ENCODE measurements around the gene TSC22D3.

The TSC22D3 gene

DNA sequence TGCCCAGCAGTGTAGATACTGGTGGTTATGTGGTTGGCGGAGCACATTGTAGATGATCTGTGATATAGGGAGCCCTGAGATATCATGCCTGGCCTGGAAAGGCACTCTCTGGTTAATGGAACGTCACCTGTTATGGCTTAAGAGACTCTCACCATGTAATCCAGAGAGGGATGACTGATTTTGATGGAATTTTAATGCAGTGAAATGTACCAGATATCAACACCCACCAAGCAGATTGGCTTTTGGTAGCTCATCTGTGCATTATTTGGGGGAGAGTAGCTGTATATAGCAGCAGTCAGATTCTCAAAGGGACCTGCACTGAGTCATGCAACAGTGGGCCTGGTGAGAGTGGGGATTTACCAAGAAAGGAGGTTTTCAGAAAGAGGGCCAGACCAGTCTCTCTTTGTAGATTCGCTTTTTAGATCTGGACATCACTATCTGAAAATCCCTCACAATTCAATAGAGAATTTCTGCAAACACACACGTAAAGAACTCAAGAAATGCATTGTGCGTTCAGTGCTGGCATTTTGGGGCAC lies 17.3 kb downstream of the TSC22D3 start:
- no peak for DNase-seq

DNA sequence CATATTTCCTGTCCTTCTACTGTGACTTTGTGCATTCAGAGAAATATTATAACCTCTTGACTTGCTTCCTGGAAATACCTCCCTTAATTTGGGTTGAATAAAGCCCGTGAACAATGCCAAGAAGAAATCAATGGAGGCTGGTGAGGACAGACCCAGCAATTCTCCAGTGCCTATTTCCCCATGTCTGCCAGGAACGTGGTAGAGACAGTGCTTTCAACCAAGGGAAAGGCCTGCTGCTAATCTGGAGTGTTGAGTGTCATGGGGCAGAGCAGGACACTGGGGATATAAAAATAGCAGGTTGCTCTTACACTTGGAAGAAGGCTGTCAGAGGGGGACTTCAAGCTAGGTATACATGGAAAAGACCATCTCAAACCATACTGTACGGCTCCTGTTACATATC lies 19.9 kb downstream of the TSC22D3 start:
- DNase-seq, result no peak

DNA sequence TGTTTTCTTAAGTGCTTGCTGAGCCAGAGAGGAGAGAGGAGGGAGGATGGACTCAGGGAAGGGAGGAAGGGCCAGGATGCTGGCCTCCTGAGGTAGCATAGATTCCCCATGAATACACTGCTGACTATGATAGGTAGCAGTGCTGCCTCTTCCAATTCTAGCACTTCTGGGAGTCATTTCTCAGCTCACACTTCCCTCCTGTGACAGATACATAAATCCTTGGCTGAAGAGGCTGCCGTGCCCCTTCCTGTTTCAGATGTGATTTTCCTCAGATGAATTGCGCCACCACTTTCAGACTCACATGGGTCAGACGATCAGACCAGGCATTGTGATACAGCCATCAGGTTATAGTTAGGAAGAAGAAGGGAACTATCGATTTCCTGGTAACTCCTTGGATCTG lies 22.4 kb downstream of the TSC22D3 start:
- no peak for DNase-seq

DNA sequence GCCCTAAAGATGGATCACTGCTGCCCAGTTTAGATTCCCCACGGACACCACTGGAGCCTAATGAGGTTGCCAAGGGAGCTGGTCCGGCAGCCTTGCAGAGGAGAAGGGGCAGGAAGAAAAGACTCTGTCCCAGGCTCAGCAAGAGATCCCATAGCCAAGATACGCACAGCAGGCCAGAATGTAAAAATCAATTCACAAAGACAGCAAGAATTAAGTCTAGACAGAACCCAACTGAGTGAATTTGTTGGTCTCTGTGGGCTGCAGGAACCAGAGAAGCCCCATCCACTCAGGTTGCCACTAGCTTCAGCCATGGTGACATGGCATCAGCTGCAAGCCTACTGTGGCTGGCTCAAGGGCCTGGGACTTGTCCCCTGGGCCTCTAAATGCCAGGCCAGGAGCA lies 22.9 kb downstream of the TSC22D3 start:
- DNase-seq, result no peak

DNA sequence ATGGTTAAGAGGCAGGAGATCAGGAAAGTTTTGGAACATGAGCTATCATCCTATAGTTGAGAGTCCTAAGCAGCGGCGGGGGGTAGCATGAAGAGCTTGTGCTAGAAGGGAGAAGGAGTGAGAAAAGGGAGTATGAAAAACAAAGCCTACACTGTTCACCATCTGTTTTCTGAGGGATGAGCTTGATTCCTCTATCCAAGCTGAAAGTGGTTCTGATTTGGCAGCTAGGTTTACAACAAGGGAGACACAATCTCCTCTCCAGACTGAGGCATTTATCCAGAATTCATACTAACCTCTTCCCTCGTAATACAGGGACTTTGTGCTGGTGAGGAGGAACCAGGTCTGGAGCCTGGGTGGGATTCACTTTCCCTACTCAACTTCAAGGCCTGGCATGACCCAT lies 23.5 kb downstream of the TSC22D3 start:
- DNase-seq, result no peak

DNA sequence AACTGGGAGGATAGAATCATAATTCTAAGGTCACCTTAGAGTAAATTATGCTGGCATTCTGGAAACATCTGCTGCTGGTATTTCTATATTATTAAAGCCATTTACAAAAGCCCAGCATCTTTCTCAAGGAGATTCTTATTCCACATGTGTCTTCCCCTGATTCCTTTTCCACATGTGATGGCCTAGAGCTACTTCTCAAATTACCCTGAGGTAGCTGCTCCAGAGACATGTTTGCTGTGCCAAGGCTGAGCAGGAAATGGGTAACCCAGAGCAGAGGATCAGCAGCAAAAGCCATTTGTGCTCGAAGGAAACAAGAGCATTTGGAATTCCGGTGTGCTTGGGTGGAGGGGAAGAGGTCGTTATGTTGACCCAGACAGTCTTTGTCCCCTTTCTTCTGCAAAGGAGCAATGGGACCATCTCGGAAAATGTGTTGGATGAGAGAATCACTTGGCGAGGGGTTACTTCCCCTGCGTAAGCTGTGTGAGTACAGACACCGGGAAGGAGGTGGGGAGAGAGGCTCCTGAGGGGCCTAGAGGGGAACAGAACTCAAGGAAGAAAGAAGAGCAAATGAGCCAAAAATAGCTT lies 24.6 kb downstream of the TSC22D3 start:
- DNase-seq, result no peak

DNA sequence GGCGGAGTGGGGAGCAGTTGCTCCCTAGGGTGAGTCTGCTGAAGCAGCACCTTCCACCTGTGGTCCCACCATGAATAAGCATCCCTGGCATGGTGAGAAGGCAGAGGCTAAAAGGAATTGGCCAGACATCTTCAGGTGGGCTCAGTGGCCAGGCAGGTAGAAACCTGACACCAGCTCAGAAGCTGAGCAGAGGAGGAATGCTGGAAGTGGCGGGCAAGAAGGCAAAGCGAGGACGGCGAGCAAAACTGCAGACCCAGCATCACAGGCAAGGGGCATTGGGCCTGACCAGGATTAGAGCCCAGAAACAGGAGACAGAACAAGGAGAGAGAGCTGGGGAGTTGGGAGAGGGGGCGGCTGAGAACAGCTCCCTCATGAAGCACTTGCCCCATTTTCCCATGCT lies 25.3 kb downstream of the TSC22D3 start:
- no peak for DNase-seq

DNA sequence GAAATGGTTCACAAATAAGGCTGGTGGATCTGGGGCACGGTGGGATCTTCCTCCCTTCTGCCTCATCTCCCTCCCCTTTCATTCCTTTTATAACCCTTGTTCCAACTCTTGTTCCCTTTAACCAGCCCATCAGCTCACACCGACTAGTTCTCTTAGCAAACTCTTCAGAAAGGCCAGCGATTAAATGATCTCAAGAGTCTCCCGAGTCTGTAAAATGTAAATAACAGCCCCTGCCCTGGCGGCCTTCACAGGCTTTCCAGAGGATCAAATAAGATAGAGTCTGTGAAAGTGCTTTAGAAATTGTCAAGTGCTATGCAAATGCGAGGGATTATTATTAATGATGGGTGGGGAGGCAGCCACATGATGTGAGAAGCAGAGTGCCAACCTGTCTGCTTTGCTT lies 27.1 kb downstream of the TSC22D3 start:
- no peak for DNase-seq

DNA sequence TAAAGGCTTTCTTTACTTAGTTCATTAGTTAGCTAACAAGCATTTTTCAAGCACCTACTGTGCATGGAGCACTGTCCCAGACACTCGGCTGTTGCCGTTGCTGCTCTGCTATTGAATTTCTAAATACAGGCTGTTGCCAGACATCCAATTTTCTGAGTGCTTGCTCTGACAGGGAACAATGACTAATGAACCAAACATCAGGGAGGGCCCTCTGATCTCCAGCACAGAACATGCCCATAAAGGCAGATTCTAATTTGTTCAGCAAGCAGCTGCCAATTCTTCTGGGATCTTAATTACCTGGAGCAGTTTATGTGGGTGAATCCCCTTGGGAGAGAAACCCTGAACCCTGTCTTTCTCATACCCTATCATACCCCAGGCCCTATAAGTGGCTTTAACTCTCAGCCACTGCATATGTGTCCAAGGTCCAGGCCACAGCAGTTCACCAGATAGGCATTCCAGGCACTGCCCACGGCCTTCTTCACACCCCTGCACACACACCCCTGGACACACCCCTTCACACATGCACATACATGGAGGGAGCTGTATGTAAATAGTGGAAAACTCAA lies 27.9 kb downstream of the TSC22D3 start:
- DNase-seq, result peak; percentile 65

DNA sequence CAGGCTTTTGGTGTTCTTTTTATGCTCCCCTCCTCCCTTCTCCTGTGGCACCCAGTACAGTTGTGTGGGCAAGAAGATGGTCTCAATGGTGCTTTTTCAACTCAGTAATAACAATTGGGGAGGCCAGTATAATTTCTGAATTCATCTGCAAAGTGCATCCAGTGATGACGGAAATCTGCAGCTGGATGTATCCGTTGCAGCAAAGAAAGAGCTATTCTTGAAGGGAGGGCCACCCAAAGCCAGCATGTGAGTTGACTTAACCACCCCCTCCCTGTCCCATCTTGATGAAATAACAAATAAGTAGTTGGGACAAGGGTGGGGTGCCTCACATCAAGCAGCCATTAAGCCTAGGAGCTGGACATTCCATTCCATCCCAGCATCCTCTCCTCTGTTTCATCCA lies 30.7 kb downstream of the TSC22D3 start:
- DNase-seq, result no peak

DNA sequence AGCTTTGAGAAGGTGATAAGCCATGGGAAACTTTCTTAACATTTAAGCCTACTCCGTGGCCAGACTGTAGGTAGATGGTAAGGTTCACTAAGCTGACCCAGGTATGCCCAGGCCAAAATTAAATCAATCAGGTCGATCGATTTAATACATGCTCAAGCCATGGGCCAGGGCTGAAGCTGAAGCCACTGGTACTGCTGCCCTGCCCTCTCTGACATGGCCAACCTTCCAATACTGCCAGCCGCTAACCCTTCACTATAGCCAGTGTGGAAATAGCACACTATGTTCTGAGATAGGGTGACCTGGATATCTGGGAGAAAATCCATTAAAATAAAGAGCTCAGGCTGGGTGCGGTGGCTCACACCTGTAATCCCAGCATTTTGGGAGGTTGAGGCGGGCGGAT lies 31.6 kb downstream of the TSC22D3 start:
- DNase-seq, result no peak

DNA sequence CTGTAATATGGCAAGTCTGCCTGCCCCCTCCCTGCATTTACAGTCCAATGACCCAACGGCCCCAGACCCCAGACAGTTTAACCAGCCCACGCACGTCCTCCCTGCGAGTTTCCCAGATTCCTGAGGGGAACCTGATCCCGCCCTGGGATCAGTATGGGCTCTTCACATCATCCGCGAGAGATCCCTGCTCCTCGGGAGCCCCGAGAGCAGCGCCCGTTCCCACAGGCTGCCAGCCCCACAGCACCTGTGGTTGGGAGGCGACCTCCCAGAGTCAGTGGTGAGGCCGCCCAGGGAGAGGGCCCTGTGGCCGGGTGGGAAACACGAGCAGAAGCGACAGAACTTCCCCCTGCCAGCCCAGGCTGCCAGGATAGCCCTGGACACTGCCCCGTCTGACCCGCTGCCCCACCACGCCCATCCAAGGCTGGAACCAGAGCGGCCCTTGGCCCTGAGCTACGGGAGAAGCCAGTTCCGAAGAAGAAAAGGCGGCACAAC lies 32.8 kb downstream of the TSC22D3 start:
- DNase-seq, result no peak

DNA sequence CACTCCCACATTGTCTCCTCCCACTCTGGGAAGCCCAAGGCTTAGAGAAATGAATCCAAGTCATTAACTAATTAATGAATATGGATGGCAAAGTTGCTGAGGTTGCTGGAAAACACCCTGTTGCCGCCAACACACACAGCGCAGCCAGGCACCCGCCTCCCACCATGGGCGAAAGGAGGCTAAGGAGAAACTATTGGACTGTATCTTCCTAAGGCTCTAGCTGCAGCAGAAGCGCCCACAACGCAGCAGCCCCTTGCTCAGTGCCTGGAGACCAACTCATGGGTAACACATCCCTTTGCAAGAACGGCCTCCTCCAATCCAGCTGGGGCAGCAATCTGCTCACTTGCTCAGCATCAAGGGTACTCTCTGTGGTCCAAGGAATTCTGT lies 34.2 kb downstream of the TSC22D3 start:
- DNase-seq, result no peak

DNA sequence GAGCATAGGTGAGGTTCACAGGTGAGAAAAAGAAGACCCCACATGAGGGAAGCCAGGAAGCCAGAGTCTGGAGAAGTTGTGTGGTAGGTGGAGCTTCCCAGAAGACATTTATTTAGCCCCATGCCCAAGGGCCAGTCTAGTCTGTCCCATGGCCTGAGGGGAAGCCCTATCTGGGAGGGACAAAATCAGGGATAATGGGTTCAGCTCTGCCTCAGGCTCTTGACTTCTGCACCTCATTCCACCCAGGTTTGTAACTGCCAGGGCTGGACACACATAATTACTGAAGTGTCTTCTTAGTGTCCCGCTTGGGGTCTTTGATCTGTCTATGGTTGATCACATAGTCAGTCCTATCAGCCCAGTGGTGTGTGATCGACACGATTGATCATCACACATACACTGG lies 36.0 kb downstream of the TSC22D3 start:
- DNase-seq, result no peak

DNA sequence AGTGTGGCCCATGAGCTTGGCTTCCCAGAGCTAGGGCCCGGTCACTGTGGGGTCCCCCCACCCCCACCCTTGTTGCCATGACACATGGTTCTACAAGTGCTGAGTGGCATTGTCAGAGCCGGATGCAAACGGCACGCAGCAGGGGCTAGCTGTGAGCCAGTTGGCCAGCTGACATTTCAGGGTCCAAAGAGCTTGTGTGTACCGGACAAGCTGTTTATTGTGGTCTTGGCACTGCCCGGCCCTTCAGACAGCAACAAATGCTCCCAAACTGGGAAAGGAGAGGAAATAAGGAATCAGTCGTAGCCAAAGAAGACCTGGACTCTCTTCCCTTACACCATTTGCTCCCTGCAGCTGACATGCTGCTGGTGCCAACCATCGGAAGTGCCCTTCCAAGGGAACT lies 36.8 kb downstream of the TSC22D3 start:
- no peak for DNase-seq

DNA sequence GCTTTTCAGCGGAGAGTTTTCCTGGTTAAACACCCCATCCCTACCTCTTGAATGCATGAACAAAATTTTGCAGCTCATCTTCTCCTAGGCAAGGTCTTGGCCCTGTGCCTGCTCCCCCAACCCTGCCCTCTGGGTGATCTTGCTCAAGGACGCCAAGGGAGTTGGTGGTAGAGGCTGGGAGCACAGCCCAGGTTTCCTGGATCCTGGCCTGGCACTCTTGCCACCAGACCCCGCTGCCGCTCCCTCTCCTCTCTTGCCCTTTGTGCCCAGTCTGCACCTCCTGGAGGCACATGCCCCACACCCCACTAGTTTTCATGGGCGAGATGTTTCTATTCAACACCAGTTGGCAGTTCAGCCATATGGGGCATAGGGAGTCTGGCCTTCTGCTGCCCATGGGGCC lies 37.3 kb downstream of the TSC22D3 start:
- DNase-seq, result no peak

DNA sequence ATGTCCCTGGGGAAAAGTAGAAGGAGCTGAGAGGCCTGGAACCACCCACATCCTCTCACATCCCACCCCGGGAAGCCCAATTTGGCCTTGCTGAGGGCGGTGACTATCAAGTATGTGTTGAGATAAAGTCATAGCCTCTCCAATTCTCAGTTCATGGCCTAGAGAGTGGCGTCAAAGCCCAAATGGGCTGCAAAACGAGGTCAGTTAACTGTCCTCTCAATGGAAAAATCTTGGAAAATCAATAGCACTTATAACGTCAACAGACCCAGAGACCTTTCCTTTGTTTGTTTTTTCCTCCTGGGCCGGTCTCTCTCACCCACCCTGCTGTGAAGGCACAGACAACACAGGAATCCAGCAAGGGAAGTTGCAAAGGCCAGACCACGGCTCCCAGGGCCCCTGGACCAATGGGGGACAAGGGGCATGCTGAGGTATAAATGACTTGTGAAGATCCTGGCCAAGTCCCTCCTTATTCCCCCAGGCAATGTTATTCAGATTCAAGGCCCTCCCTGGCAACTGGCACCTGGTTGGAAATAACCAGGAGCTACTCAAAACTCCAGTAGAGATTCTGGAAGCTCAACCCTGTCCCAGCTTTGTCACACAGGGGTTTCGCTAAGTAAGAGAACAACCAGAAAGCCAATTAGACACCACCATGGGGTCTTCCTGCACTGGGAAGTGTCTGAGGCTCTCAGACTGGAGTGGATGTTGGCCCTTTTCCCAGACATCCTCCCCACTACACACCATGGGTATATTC lies 38.6 kb downstream of the TSC22D3 start:
- no peak for DNase-seq

DNA sequence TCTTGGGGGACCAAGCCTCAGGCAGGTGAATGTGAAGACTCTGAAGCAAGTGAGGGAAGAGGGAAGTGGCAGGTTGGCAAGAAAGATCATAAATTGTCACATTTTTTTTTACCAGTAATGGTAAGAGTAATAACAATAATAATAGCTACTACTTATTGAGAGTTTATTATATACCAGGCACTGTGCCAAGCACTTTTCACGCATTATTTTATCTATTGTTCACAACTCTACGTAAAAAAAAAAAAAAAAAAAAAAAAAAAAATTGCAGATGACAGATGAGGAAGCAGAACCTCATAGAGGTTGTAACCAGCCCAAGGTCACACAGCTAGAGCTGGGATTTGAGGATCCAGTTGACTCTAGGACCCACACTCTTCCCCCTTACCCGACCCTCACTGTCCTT lies 40.9 kb downstream of the TSC22D3 start:
- DNase-seq, result no peak

DNA sequence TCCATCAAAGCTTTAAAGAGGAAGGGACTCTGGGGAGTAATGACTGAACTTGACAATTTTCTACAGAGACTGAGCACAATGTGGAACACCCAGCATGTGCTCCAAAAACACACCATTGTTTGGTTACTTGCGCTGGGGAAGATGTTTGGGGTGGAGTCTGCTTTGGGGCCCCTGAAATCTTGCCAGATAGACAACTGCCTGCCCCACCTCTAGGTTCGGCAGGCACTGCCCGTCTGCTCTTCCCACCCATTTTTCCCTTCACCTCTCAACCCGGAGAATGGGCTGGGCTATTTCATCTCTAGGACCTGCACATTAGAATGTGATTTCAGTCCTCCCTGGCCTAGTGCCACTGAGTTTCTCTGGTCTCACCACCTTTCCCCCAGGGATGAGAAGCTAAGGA lies 41.9 kb downstream of the TSC22D3 start:
- no peak for DNase-seq

DNA sequence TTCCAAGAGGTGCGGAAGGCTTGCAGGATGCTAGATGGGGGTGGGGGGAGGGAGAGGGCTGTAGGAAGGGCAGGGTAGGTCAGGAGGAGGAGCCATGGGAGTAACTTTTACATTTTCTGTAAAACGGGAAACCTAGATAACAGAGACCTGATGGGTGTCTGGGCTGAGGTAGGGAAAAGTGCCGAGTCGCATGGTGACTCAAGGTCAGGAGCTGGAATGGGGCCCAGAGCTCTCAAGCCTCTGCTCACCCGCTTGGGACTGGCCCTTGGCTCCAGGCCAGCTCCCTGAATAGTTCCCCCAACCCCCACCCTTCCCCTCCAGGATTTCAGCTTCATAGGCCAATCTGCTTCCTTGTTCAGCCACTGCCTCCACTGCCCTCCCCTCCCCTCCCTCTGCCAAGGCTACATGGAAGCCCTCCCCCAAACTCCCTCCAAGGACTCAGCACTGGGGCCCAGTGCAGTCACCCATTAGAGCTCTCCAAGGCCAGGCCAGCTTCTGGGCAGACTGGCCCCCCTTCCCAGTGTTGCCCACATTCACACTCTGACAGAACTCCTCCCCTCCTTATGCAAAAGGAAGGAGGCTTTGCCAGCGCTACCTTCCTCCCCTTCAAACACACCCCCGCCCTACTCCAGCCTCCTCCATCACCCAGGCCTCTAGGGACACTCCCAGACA lies 43.6 kb downstream of the TSC22D3 start:
- peak; percentile 51 for DNase-seq

DNA sequence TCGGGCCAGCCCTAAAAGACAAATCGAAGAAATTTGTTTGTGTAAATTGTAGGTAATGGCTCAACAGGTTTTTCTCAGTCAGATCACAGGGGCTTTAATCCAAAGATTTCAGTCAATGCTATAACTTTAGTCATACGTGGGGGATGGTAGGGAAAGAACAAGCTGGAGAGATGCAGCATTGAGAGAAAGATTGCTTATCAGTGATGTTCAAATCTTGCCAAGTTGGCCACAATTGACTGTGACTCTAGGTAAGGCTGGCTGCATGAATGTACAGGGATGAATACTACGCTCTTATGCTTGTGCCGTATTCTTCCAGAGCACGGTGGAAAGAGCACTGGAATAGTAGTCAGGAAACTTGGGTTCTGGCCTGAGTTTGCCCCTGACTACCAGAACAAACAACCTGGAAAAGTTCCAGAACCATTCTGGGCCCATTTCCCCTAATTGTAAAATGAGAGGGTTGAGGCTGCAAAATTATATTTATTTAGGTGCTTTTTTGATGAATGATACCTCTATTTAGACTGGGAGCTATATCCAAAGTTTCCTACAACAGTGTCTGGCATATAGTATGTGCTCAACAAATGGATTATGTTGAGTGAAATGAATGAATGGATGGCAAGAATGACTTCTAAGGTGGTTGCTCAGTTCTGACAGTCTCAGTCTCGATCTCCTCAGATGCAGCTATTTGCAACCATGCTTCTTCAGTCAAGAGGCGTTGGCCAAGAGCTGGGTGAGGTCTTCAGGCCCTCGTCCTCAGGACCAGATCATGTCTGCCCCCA lies 44.4 kb downstream of the TSC22D3 start:
- DNase-seq, result no peak

DNA sequence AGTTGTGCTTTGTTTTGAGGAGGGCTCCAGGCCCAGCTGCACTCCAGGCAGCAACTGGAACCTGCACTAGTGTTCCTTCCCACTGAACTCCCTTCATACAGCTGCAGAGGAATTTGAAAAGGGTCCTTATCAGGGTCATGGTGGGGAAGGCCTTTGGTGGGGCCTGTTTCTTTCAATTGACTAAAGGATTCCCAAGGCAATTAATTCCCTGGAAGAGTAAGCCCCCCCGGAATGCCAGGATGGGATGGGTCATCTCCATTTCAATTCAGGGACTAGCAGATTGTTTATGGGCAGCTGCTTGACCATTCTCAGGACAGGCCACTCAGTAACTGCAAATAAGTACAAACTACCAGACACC lies 45.3 kb downstream of the TSC22D3 start:
- DNase-seq, result no peak
